Endodermal cell (in vitro differentiated cells): Measurements from ENCODE around the gene LOX. TPM values are rescaled to one million over a fixed set of nuclear protein-coding genes. Genes with fewer than 3 reads are reported as not detected.

Experiments
- DNase-seq: peaks from one replicate; pipeline ENCODE4 v3.0.0-alpha.2; 2017
- H3K27ac ChIP-seq: 2 replicates; pipeline ENCODE4 v1.5.1; 2013; ENCODE audit warnings: mild to moderate bottlenecking, low read depth, low read length, moderate library complexity
- H3K27me3 ChIP-seq: 2 replicates; pipeline ENCODE4 v1.6.1; 2013; ENCODE audit warnings: mild to moderate bottlenecking, low read length, moderate library complexity; ENCODE audit not compliant: insufficient read depth, control insufficient read depth, poor library complexity, severe bottlenecking
- H3K36me3 ChIP-seq: 2 replicates; pipeline ENCODE4 v1.7.0; 2013; ENCODE audit warnings: mild to moderate bottlenecking, low read length, moderate library complexity; ENCODE audit not compliant: control insufficient read depth, insufficient read depth
- H3K4me1 ChIP-seq: one replicate; pipeline ENCODE4 v1.7.0; 2013; ENCODE audit warnings: low read length; ENCODE audit not compliant: control insufficient read depth, insufficient read depth
- H3K4me3 ChIP-seq: 2 replicates; pipeline ENCODE4 v1.5.1; 2013; ENCODE audit warnings: mild to moderate bottlenecking, low read length, moderate library complexity
- H3K9ac ChIP-seq: 2 replicates; pipeline ENCODE4 v1.6.1; 2013; ENCODE audit warnings: mild to moderate bottlenecking, low read length, moderate library complexity; ENCODE audit not compliant: poor library complexity, severe bottlenecking; ENCODE audit errors: extremely low read depth
- H3K9me3 ChIP-seq: 2 replicates; pipeline ENCODE4 v1.6.1; 2013; ENCODE audit warnings: mild to moderate bottlenecking, low read length, moderate library complexity; ENCODE audit not compliant: control insufficient read depth
- H3K27ac Mint-ChIP-seq: 2 replicates; pipeline ENCODE4 v1.8.0; 2020; ENCODE audit warnings: mixed read lengths
- H3K27me3 Mint-ChIP-seq: 2 replicates; pipeline ENCODE4 v1.8.0; 2021; ENCODE audit warnings: mild to moderate bottlenecking, mixed read lengths; ENCODE audit not compliant: insufficient read depth
- H3K36me3 Mint-ChIP-seq: 2 replicates; pipeline ENCODE4 v1.8.0; 2020; ENCODE audit warnings: low read depth, mixed read lengths
- H3K4me1 Mint-ChIP-seq: 2 replicates; pipeline ENCODE4 v1.8.0; 2020; ENCODE audit warnings: mixed read lengths
- H3K4me3 Mint-ChIP-seq: 2 replicates; pipeline ENCODE4 v1.8.0; 2020; ENCODE audit warnings: mild to moderate bottlenecking, moderate library complexity, mixed read lengths
- H3K9me3 Mint-ChIP-seq: 2 replicates; pipeline ENCODE4 v1.8.0; 2020; ENCODE audit warnings: mild to moderate bottlenecking, mixed read lengths
- CTCF ChIP-seq: fragments of 200-600 bp; sonication (generic); conservative IDR thresholded peaks from 2 replicates; pipeline ENCODE4 v1.5.0; 2021; ENCODE audit warnings: antibody characterized with exemption, mild to moderate bottlenecking
- WGBS, 2 experiments: methylation state at CpG; one replicate each; pipeline versions ENCODE4 v1.1.5 to v1.1.7; 2013; ENCODE audit warnings: missing lambda C conversion rate in 2 of 2, mixed read lengths in 1 of 2; ENCODE audit not compliant: insufficient coverage in 1 of 2, insufficient read length in 1 of 2; 5-methylcytosine and 5-hydroxymethylcytosine counted together
- total RNA-seq, 2 donors: library from RNA; stranded (reverse); fragmentation: NEBNext Ultra II Directional in 1 of 2; extraction: Animal tissue kit (Norgen Biotek cat#: 25700) in 1 of 2; gene quantifications; 2 replicates in 1 of 2; 3 replicates in 1 of 2; pipeline ENCODE4 v1.2.1, GENCODE V29; 2021

The LOX gene
- total RNA-seq, 2 donors from 2014 or later, result 16.4 to 16.5 TPM

GRCh38 chr5:122051569-122051968 is 26.5 kb downstream of the LOX start:
- TF ChIP-seq CTCF, result no peak
- no peak overlapping the region for H3K4me3 ChIP-seq
- H3K4me3 Mint-ChIP-seq, result no peak overlapping the region
- DNase-seq, result no peak
- no peaks in the 10 kb centered on the region for H3K36me3 Mint-ChIP-seq
- H3K4me1 ChIP-seq, result no peaks in the 10 kb centered on the region
- no peak overlapping the region for H3K9ac ChIP-seq
- no peak overlapping the region for H3K27ac ChIP-seq
- no peaks in the 10 kb centered on the region for H3K9me3 ChIP-seq
- no peaks in the 10 kb centered on the region for H3K36me3 ChIP-seq
- no peaks in the 10 kb centered on the region for H3K27me3 Mint-ChIP-seq
- peaks cover 2% of the 10 kb centered on the region for H3K9me3 Mint-ChIP-seq
- H3K4me1 Mint-ChIP-seq, result no peaks in the 10 kb centered on the region
- WGBS, 2 experiments, result 96 to 100% methylated on average over 2 to 3 of the region's 3 CpGs
- H3K27ac Mint-ChIP-seq, result no peak overlapping the region
- H3K27me3 ChIP-seq, result no peaks in the 10 kb centered on the region

- no peak for TF ChIP-seq CTCF
- Histone ChIP-seq H3K9ac (no peak overlapping the region), H3K27me3 (no peaks in the 10 kb centered on the region), H3K9me3 (no peaks in the 10 kb centered on the region), H3K36me3 (no peaks in the 10 kb centered on the region), H3K4me3 (no peak overlapping the region), H3K4me1 (no peaks in the 10 kb centered on the region), H3K27ac (no peak overlapping the region)
- H3K27ac Mint-ChIP-seq, result no peak overlapping the region
- no peaks in the 10 kb centered on the region for H3K27me3 Mint-ChIP-seq
- H3K4me1 Mint-ChIP-seq, result no peaks in the 10 kb centered on the region
- H3K4me3 Mint-ChIP-seq, result no peak overlapping the region
- no peak for DNase-seq
- H3K9me3 Mint-ChIP-seq, result peaks cover 6% of the 10 kb centered on the region
- no peaks in the 10 kb centered on the region for H3K36me3 Mint-ChIP-seq
Observed at GRCh38 chr5:122050959-122051358, 27.1 kb downstream of the LOX start.

- peaks cover 2% of the 10 kb centered on the region for H3K4me1 ChIP-seq
- no peaks in the 10 kb centered on the region for H3K36me3 ChIP-seq
- no peak overlapping the region for H3K9ac ChIP-seq
- peaks cover 4% of the 10 kb centered on the region for H3K36me3 Mint-ChIP-seq
- H3K4me1 Mint-ChIP-seq, result peaks cover 4% of the 10 kb centered on the region
- DNase-seq, result no peak
- TF ChIP-seq CTCF, result no peak
- H3K27ac ChIP-seq, result no peak overlapping the region
- peaks cover 7% of the 10 kb centered on the region for H3K9me3 ChIP-seq
- 86 to 100% methylated on average over 1 of the region's 3 CpGs for WGBS, 2 experiments
- H3K4me3 Mint-ChIP-seq, result no peak overlapping the region
- no peak overlapping the region for H3K27ac Mint-ChIP-seq
- no peaks in the 10 kb centered on the region for H3K27me3 Mint-ChIP-seq
- peaks cover 18% of the 10 kb centered on the region for H3K9me3 Mint-ChIP-seq
- H3K4me3 ChIP-seq, result no peak overlapping the region
- H3K27me3 ChIP-seq, result no peaks in the 10 kb centered on the region
Observed at GRCh38 chr5:122040636-122041302, 37.3 kb downstream of the LOX start.
